CD4-positive, alpha-beta T cell treated with Interleukin-2 at 100 ng/mL for 4 hours (primary cell): ENCODE data around the gene HSD11B2.

Experiments used
- DNase-seq: peaks from one replicate; pipeline ENCODE4 v3.0.0-alpha.2; 2020; ENCODE audit warnings: low spot score

HSD11B2 gene

GRCh38 chr16:67451704-67452435 lies 20.9 kb downstream of the HSD11B2 start:
- no peak for DNase-seq

- DNase-seq, result no peak
Measured at GRCh38 chr16:67454104-67454503, 23.2 kb downstream of the HSD11B2 start.

- no peak for DNase-seq
Measured at GRCh38 chr16:67454852-67455251, 23.9 kb downstream of the HSD11B2 start.

- no peak for DNase-seq
Measured at GRCh38 chr16:67456391-67457081, 25.6 kb downstream of the HSD11B2 start.

GRCh38 chr16:67457611-67458010 lies 26.7 kb downstream of the HSD11B2 start:
- no peak for DNase-seq

GRCh38 chr16:67458121-67458641 lies 27.3 kb downstream of the HSD11B2 start:
- no peak for DNase-seq

GRCh38 chr16:67459066-67459860 lies 28.3 kb downstream of the HSD11B2 start:
- no peak for DNase-seq

- no peak for DNase-seq
Measured at GRCh38 chr16:67459861-67460150, 28.9 kb downstream of the HSD11B2 start.

- no peak for DNase-seq
Measured at GRCh38 chr16:67460168-67460567, 29.2 kb downstream of the HSD11B2 start.

GRCh38 chr16:67460961-67461360 lies 30.0 kb downstream of the HSD11B2 start:
- no peak for DNase-seq

GRCh38 chr16:67461600-67462278 lies 30.8 kb downstream of the HSD11B2 start:
- no peak for DNase-seq

- DNase-seq, result no peak
Measured at GRCh38 chr16:67462279-67462655, 31.3 kb downstream of the HSD11B2 start.

GRCh38 chr16:67463059-67463458 lies 32.1 kb downstream of the HSD11B2 start:
- no peak for DNase-seq

- DNase-seq, result no peak
Measured at GRCh38 chr16:67463691-67464090, 32.8 kb downstream of the HSD11B2 start.

- no peak for DNase-seq
Measured at GRCh38 chr16:67464565-67464964, 33.6 kb downstream of the HSD11B2 start.

- DNase-seq, result no peak
Measured at GRCh38 chr16:67466581-67466980, 35.7 kb downstream of the HSD11B2 start.

GRCh38 chr16:67468731-67469130 lies 37.8 kb downstream of the HSD11B2 start:
- no peak for DNase-seq

- no peak for DNase-seq
Measured at GRCh38 chr16:67470359-67470758, 39.4 kb downstream of the HSD11B2 start.

GRCh38 chr16:67471758-67472384 lies 41.0 kb downstream of the HSD11B2 start:
- DNase-seq, result no peak

GRCh38 chr16:67474551-67475455 lies 43.9 kb downstream of the HSD11B2 start:
- no peak for DNase-seq
